Stimulated activated CD8-positive, alpha-beta memory T cell treated with anti-CD3 and anti-CD28 coated beads, Interleukin-4, amount 100 ng/mL, for 24 hours (primary cell): Measurements from ENCODE around the gene DNASE1L1.
"Not testable (repeated sequence)": the region's sequence is repeated elsewhere in the genome, so short reads cannot be mapped to it uniquely, and the experiment has no call there.

Experiments used
- DNase-seq: peaks from one replicate; pipeline ENCODE4 v3.0.0-alpha.2; 2020; ENCODE audit warnings: low read depth

The DNASE1L1 gene

DNA sequence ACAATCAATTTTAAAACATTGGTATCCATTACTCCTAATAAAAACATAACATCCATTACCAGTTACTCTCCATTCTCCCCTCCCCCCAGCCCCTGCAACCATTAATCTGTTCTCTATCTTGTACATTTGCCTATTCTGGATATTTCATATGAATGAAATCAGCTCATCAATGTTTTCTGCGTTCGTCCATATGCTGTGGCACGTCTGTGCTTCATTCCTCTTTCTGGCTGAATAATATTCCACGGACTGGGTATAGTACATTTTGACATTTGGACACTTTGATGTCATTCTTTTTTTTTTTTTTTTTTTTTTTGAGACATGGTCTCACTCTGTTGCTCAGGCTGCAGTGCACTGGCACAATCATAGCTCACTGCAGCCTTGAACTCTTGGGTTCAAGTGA is 5.2 kb downstream of the DNASE1L1 start:
- no peak for DNase-seq

DNA sequence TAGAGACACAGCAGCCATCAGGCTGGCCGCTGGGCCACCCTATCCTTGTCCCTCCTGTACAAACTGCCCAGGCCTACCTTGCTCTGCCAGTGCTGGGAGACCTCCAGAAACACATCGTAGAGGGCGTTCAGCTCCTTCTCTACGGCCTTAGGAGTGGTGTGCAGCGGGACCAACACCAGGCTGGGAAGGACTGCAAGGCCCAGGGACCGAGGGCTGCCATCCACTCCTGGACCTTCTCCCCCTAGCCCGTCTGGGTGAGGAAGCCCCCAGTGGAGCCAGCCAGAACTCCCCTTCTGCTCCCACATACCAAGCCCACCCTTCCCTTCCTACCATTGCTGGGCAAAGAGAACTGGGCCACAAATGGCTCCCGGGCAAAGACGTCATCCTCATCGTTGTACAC is 5.9 kb downstream of the DNASE1L1 start:
- DNase-seq = no peak

DNA sequence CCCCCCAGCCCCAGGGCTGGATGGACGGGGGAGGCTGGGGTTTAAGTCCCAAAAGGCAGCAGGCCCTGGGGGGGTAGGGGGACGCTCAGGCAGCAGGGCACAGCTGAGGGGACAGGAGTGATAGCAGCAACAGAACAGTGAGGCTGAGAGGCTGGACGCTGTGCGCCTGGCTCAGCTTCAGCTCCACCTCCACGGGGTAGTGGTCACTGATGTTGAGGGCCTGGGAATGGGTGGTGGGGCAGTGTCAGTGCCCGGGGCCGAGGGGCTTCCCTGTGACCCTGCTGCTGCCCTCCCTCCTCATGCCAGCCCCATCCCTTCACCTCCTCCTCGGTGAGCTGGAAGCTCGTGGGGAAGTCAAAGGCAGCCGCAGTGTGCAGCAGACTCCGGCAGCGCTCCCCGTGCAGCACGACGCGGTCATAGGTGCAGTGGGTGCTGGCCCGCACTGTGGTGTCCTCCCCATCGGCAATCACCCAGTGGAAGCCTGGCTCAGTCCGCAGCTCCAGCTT is 6.4 kb downstream of the DNASE1L1 start:
- no peak for DNase-seq

DNA sequence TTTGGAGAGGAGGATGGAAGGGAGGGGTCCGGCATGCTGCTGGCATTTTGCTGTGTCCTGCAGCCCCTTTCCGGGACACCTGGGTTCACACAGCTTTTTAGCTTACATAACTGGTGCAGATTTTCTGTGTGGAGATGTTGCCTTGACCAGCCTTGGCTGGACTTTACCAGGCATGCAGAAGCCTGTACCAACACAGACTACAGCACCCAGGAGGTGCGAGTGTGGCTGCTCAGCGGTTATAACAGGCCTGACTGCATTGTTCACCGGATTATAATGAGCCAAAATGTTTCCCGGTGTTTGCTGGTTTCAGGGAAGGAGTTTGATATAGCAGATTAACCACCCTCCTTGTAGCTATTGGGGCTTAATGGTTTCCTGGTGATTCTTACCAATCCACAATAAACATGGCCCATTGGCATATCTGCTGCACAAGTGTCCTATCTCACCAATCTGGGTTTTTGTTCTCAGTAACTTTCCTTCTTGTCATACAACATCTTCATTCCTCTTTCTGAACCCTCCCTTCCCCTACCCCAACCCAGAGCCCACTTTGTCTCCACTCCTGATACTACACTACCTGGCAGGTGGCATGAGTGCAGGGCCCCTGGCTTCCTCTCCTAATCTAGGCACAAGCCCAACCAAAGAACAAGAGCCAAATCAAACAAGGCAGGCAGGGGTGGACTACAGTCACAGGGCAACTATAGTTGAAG is 7.0 kb downstream of the DNASE1L1 start:
- no peak for DNase-seq

DNA sequence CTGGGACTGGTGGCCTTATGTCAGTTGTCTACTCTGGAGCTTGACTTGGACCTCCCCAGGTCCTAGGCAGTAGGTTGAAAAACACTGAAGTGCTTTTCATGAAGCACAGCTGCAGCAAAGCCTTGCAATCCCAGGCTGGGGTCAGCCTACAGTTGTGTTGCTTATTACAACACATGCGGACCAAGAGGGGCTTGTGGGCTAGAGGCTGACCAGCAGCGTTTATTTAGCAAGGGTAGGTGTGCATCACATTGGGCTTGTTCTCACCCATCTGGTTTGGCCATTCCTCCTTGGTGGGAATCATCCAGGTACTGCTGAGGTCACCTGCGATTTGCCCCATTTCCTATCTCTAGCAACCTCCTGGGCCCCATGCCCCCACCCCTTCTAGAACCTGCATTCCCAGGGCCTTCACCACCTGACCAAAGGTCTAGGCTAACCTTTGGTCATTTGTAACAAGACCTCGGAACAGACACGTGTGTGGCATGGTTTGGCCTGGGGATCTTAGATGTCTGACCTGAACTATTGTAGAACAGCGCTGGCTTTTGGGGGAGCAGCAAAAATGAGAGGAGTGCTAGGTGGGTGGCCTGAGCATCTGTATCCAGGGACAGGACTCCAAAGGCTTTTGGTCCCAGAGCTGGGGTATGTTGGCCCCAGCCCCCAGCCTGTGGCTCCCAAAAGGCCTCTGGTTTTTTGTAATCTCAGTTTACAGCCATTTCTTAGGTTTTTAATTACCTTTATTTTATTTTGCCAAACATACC is 7.8 kb downstream of the DNASE1L1 start:
- no peak for DNase-seq

DNA sequence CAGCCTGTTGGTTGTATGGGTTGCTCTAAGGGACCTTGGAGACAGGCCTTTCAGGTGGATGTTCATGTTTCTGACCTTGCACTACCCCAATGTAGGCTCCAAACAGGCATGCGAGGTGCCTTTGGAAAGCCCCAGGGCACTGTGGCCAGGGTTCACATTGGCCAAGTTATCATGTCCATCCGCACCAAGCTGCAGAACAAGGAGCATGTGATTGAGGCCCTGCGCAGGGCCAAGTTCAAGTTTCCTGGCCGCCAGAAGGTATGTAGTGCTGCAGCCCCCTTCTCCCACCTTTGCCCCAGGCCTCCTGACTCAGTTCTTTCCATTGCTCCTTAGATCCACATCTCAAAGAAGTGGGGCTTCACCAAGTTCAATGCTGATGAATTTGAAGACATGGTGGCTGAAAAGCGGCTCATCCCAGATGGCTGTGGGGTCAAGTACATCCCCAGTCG is 8.7 kb downstream of the DNASE1L1 start:
- not testable (repeated sequence) for DNase-seq

DNA sequence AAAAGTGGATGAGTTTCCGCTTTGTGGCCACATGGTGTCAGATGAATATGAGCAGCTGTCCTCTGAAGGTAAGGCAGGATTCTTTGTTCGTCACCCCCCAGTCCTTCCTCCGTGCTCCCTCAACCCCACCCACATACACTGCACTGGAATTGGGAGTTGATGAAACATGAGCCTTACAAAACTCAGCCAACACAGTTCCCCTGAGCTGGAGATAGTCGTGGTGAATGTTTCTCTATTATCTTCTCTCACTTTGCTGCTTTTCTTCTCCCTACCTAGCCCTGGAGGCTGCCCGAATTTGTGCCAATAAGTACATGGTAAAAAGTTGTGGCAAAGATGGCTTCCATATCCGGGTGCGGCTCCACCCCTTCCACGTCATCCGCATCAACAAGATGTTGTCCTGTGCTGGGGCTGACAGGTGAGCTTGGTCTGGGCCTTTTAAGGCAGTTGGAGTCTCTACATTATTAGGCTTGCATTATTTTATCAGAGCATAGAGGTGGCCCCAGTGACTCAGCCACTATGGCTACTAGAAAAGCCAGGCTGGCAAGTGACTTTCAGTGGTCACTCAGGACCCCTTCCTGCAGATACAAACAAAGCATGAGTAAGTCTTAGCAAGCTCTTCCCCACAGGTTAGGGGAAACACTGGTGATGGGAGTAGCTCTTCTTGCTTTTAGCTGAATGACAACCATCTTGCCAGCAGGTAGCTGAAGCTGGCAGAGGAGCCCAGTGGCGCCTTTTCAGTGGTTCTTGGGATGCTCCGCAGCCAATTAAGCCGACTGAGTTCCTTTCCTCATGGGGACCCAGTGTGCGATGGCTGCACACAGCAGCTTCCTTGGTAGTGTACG is 9.3 kb downstream of the DNASE1L1 start:
- no peak for DNase-seq

DNA sequence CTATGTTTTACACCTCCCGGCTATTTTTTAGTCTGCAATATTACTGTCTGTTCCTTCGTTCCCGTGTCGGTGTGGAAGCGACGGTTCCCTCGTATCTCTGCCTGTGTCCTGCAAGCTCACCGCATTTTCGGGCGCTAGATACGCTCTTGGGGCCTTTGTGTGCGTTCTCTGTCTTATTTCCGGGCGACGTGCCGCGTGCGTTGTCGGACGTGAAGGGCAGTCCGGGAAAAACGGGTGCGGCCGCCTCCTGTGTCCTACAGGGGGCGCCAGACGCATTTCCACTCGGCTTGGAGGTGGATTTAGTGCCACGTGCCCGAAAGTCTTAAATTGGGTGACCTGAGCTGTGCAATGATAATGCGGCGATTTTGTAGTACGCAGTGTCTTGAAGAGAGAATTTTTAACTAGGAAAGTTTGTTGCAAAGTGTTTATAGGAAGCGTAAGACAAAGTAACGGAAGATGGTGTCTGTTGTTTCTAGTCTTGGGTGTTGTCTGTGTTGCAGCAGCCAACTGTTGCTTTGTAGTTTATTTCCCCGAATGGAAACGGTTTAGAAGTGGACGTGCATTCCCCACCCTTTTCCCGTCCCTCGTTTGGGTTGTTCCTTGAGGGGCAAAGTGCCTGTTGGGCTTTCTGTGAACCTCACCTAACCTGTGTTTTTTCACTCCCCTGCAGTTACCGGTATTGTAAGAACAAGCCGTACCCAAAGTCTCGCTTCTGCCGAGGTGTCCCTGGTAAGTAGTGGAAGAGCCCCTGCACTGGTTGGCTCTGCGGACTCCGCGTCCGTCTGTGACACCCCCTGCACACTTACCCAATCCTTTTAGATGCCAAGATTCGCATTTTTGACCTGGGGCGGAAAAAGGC is 10.2 kb downstream of the DNASE1L1 start:
- peak; percentile 64 for DNase-seq

DNA sequence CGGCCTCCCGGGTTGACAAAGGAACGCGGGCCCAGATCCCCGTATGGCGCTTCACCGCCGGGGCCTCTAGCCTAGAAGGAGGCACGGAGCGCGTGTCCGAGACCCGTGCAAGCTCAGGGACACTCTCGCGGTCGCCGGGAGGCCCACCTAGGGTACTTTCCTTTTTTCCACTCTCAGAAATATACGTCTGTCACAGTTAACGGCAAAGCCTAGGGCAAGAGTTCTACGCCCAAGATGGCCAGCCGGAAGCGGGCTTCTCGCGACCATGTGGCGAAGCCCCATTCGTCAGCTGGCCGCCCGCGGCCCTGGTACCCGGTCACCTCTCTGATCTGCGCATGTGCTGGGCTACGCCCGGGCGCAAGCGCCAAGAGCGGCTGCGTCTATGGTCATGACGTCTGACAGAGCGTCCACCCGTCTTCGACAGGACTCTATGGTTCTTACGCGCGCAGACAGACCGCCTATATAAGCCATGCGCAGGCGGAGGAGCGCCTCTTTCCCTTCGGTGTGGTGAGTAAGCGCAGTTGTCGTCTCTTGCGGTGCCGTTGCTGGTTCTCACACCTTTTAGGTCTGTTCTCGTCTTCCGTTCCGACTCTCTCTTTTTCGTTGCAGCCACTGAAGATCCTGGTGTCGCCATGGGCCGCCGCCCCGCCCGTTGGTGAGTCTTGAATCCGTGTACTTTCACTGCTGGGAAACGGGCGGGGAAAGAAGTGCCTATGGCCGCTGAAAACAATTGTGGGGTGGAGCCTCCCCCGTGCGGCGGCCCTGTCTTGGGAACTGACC is 11.0 kb downstream of the DNASE1L1 start, which contains the start of gene RPL10:
RPL10 (plus strand) TSS at position 490 of the 780 bp plus-strand sequence; CDS start at position 633, 143 bp downstream.
- peak; percentile 76 for DNase-seq

DNA sequence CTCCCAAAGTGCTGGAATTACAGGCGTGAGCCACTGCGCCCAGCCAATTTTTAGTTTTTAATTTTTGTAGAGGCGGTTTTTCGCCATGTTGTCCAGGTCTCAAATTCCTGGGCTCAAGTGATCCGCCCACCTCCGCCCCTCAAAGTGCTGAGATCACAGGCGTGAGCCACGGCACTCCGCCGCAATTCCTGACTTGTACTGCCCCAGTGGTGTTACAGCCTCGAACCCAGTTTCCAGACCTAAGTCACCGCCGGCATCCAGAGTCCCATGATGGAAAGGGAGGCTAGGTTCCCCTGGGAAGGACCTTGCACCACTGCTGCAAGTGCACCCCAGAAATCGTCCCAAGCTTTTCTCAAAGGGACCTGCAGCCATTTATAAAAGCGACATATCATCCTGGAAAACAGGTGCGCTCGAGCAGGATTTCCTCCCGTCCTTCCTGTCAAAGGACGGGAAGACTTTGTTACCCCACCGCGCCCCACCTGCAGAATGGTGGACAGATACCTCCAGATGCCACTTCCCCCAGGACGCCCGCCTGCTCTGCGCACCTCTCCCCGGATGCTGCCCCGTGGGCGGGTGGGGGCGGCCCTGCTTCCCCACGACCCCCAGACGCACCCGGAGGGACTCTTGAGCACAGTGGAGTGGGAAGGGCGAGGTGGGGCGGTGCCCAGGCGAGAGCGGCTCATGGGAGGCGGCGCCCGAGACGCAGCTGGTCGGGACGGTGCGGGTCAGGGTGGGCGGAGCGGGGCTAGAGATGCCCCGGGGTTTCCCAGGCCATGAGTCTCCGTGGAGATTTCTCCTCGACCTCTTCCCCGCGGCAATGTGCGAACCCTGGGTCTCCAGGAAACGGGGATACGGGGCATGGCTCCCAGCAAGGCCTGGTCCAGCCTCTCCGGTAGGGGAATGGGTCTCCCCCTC is 11.8 kb downstream of the DNASE1L1 start:
- DNase-seq = peak; percentile 68

DNA sequence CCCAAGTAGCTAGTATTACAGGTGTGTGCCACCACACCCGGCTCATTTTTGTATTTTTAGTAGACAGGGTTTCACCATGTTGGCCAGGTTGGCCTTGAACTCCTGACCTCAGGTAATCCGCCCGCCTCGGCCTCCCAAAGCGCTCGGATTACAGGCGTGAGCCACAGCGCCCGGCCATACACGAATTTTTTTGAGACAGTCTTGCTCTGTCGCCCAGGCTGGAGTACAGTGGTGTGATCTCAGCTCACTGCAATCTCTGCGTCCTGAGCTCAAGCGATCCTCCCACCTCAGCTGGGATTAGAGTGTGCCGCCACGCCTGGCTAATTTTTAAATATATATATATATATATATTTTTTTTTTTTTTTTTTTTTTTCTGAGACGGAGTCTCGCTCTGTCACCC is 12.7 kb downstream of the DNASE1L1 start:
- not testable (repeated sequence) for DNase-seq

DNA sequence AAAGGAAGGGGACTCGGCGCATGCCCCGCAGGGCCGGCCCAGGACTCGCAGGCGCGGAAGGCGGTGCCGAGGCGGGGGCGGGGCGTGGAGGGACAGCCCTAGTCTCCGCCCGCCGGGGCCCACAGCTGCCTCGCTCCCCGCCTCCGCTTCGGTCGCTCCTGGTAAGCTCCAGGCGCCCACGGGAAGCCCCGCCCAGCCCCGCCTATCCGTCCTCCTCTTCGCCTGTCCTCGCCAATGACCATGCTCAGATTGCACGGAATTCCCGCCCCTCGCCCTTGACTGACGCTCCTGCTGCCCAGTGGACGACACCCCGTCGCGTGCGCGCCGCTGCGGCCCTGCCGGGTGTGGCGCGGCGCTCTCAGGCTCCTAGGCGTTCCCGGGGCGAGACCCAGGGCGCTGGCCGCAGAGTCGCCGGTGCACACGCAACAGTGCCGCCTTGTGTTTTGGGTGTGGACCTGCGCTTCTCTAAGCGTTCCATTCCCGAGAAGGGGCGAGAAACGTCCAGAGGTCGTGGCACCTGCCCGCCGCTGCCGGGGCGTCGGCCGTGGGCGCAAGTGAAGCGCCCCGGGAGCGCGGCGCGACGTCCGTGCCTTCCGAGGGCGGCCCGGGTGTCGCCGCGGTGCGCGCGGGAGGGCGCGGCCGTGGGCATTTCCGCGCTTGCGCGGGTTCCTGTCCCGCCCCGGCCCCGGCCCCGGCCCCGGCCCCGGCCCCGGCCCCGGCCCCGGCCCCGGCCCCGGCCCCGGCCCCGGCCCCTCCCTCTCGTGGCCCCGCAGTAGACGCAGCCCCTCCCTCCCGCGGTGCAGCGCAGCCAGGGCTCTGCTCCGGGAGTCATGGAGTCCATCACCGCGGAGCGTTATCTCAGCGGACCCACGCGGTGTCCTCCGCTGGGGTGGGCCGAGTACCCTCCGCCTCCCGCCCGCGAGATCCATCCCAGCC is 19.0 kb downstream of the DNASE1L1 start:
- not testable (repeated sequence) for DNase-seq

DNA sequence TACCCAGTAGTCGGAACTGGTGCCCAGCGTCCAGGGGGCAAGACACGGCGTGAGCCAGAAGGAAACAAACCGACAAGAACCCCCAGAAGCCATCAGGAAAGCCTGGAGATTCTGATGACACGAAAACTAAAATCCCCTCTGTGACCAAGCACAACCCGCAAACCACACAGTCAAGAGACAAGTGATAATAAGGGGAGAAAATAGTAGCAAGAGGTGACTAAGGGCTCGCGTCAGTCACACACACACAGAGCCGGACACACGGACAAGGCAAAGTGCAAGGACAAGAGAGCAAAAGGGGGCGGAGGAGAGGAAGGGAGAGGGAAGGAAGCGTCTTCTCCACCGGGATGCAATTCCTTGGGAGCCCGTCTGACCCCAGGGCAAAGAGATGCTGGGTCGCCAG is 20.4 kb downstream of the DNASE1L1 start:
- DNase-seq = not testable (repeated sequence)

DNA sequence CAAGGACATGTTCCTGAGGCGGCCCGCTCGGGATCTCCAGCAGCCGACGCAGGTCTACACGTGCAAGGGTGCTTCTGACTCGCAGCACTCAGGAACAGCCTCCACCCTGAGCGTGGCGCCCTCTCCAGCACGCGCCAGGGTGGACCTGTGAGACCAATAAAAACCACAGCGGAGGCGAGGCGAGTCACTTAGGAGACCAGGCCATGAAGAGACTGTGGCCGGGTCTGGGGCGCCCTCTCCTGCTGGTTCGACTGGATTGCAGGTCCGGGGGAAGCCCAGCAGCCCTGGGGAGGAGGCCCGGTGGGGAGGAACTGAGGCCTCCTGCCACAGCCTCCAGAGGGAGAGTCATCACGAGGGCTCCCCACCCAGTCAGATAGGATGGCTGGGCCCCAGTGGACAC is 21.0 kb downstream of the DNASE1L1 start:
- DNase-seq = not testable (repeated sequence)

DNA sequence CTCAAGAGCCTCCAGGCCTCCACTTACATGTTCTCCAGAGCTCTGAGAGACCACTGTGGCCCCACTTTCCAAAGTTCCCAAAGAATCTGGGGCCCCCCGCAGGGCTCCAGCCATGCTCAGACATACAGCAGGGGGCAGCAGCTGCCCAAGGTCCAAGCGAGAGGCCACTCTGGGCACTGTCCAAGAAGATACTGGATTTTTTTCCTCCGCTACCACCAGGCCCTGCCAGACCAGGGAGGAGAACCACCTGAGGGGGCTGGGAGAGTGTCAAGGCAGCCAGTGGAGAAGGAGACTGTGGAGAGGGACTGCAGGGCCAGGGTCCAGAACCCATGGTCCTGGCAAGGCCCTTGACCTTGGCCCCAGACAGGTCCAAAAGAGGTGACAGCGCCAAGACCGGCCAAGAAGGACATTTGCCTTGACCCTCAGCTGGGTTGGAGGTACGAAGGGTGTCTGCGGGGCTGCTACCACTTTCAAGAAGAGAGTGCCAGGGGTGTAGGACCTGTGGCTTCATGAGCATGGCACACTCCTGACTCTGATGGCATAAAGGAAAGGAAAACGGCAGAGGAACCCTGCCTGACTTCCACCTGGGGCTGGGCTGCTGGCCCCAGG is 24.7 kb downstream of the DNASE1L1 start:
- no peak for DNase-seq

DNA sequence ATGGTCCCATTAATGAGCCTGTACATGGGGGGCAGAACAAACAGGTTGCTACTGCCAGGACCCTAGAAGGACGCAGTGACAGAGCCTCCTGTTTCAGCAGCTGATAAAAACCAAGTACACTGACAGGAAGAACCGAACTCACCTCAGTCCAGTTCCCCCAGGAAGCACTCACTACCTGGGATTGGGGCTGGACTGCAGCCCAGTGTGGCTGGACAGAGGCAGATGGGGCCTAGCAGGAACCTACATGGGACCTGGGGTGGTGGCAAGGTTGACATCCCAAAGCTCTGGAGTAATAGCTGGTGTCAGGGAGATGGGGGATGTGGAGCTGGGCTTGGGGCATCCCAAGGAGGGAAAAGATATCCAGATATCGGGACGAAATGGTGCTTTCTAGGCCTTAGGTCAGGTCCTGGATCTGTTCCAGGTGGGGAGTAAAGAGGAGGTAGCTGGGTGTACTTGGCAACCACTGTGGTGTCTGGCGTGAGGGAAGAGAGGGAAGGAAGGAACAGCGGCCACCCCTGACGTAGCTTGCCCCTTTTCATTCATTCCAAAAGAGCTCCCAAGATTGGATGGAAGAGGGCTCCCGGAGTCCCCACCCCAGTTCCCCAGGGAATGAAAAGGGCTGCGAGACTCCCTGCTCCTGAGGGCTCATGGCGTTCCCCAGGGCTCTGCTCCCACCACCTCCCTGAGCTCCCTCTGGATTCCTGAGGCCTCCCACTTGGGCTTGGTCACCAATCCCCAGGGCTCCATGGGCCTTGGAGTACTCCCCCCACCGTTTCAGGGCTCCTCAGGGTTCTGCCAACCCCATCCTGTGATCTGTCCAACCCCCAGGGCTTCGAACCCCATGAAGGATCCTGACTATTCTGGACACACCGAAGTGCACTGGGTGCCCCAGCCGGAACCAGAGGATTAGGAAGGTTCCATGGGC is 25.4 kb downstream of the DNASE1L1 start:
- no peak for DNase-seq
